ENCODE data around the gene INPP5D. TPM values are rescaled to one million over a fixed set of nuclear protein-coding genes. Genes with fewer than 3 reads are reported as not detected.

The INPP5D gene
- polyA plus RNA-seq, 1 donor (not counting 4 experiments of a cell fraction or from before 2014, with no cell fraction given) = 7.5 TPM

DNA sequence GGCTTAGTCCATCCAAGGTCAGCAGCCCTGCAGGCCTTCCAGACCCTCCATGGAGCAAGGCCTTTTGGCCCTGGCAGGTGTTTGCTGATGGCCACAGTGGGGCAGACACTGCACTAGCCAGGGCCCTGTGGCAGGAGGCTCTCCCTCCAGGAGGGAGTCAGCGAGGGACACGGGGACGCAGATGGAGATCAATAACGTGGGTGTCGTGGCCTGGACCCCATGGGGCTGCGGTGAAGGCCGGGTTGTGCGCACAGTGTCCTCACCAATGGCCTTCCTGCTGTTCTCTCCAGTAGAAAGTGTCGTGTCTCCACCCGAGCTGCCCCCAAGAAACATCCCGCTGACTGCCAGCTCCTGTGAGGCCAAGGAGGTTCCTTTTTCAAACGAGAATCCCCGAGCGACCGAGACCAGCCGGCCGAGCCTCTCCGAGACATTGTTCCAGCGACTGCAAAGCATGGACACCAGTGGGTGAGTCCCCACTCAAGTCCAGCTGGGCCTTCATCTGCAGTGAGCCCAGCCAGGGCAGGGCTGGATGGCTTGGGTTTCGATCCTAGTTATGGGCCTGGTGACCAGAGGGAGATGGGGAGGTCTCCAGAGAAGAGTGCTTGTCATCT is 65.4 kb downstream of the INPP5D start:
- Histone ChIP-seq H3K4me2 (ENCODE audit: control insufficient read depth, extremely low read depth, insufficient read depth, low read depth, low read length) (no peak overlapping the region), H3K9ac (ENCODE audit: control insufficient read depth, extremely low read depth, insufficient read depth, low read length) (no peak overlapping the region), H3K27me3 (ENCODE audit: control insufficient read depth, extremely low read depth, insufficient read depth, low read length) (no peaks in the 10 kb centered on the region), H4K20me1 (ENCODE audit: control insufficient read depth, extremely low read depth, insufficient read depth, low read length) (no peaks in the 10 kb centered on the region), H3K9me1 (ENCODE audit: control insufficient read depth, extremely low read depth, insufficient read depth, low read length) (no peaks in the 10 kb centered on the region), H3K36me3 (ENCODE audit: control insufficient read depth in 2 of 2, extremely low read depth in 1 of 2, insufficient read depth in 2 of 2, low read length in 2 of 2) (no peaks in the 10 kb centered on the region), H2AFZ (ENCODE audit: control insufficient read depth, low read length) (no peak overlapping the region), H3K79me2 (ENCODE audit: control insufficient read depth, insufficient read depth, low read length) (no peaks in the 10 kb centered on the region), H3K27ac (ENCODE audit: control insufficient read depth, insufficient read depth, low read length) (no peak overlapping the region), H3K9me3 (ENCODE audit: control insufficient read depth, low read depth, low read length) (no peaks in the 10 kb centered on the region), H3K4me3 (ENCODE audit: control insufficient read depth in 2 of 3, extremely low read depth in 1 of 3, insufficient read depth in 2 of 3, low read depth in 1 of 3, low read length in 3 of 3) (no peak overlapping the region), H3K4me1 (ENCODE audit: control insufficient read depth, extremely low read depth, insufficient read depth, low read length) (no peaks in the 10 kb centered on the region)
- TF ChIP-seq CTCF (optimal IDR thresholded peaks at IDR 0.05 in 1 of 3, IDR thresholded peaks at IDR 0.05 in 1 of 3, conservative IDR thresholded peaks at IDR 0.05 in 1 of 3; ENCODE audit: extremely low read depth in 1 of 3, insufficient read depth in 2 of 3, low read length in 3 of 3) (no peak), EZH2 (IDR thresholded peaks at IDR 0.05; ENCODE audit: low read length) (no peak)
- DNase-seq (ENCODE audit: low read depth, low spot score) = no peak
- dilution Hi-C loops (cut with MboI; ENCODE audit: extremely low pct_ligation_motif_present, low sequenced_read_pairs) = no loop called here
- FAIRE-seq = no peak

GRCh38 chr2:233129351-233129978 is 69.3 kb downstream of the INPP5D start:
- Histone ChIP-seq H3K9me3 (ENCODE audit: control insufficient read depth, low read depth, low read length) (no peaks in the 10 kb centered on the region), H3K79me2 (ENCODE audit: control insufficient read depth, insufficient read depth, low read length) (no peaks in the 10 kb centered on the region), H3K9ac (ENCODE audit: control insufficient read depth, extremely low read depth, insufficient read depth, low read length) (no peak overlapping the region), H3K4me3 (ENCODE audit: control insufficient read depth in 2 of 3, extremely low read depth in 1 of 3, insufficient read depth in 2 of 3, low read depth in 1 of 3, low read length in 3 of 3) (no peak overlapping the region), H3K36me3 (ENCODE audit: control insufficient read depth in 2 of 2, extremely low read depth in 1 of 2, insufficient read depth in 2 of 2, low read length in 2 of 2) (no peaks in the 10 kb centered on the region), H3K4me1 (ENCODE audit: control insufficient read depth, extremely low read depth, insufficient read depth, low read length) (no peaks in the 10 kb centered on the region), H3K9me1 (ENCODE audit: control insufficient read depth, extremely low read depth, insufficient read depth, low read length) (no peaks in the 10 kb centered on the region), H3K27me3 (ENCODE audit: control insufficient read depth, extremely low read depth, insufficient read depth, low read length) (peaks cover 4% of the 10 kb centered on the region), H2AFZ (ENCODE audit: control insufficient read depth, low read length) (no peak overlapping the region), H4K20me1 (ENCODE audit: control insufficient read depth, extremely low read depth, insufficient read depth, low read length) (no peaks in the 10 kb centered on the region), H3K27ac (ENCODE audit: control insufficient read depth, insufficient read depth, low read length) (no peak overlapping the region), H3K4me2 (ENCODE audit: control insufficient read depth, extremely low read depth, insufficient read depth, low read depth, low read length) (no peak overlapping the region)
- FAIRE-seq (no peak), DNase-seq (ENCODE audit: low read depth, low spot score) (no peak)
- dilution Hi-C loops (cut with MboI; ENCODE audit: extremely low pct_ligation_motif_present, low sequenced_read_pairs) = no loop called here
- TF ChIP-seq CTCF (optimal IDR thresholded peaks at IDR 0.05 in 1 of 3, IDR thresholded peaks at IDR 0.05 in 1 of 3, conservative IDR thresholded peaks at IDR 0.05 in 1 of 3; ENCODE audit: extremely low read depth in 1 of 3, insufficient read depth in 2 of 3, low read length in 3 of 3) = peak in 2 of 3 experiments; percentile 26 to 35
- no peak for TF ChIP-seq EZH2 (IDR thresholded peaks at IDR 0.05; ENCODE audit: low read length)
